ENCODE results near the gene IZUMO2.

Gene IZUMO2

DNA sequence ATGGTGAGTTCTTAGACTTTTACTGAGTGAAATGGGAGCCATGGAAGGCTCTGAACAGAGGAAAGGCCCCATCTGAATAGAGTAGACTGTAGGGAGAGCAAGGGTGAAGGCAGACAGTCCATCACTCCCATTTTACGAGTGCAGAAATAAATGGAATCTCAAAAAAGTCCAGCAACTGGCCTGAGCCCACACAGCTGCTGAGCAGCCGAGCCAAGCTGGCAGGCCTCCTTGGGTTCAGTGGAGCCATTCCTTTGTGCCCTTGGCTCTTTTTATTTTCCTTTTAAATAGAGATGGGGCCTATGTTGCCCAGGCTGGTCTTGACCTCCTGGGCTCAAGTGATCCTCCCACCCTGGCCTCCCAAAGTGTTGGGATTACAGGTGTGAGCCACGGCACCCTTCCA lies 39.3 kb upstream of the IZUMO2 start:
- H3K4me1 ChIP-seq (ENCODE audit: control insufficient read depth, insufficient read depth, low read length, poor library complexity, severe bottlenecking): peaks cover 6% of the 10 kb centered on the region
- no peaks in the 10 kb centered on the region for H3K9me3 ChIP-seq (ENCODE audit: control insufficient read depth, low read length)
- no peaks in the 10 kb centered on the region for H3K36me3 ChIP-seq (ENCODE audit: control insufficient read depth, insufficient read depth, low read length)
- DNase-seq: no peak
- H3K4me3 ChIP-seq (ENCODE audit: insufficient read depth, low read depth, low read length, poor library complexity, severe bottlenecking): no peak overlapping the region
- H3K27me3 ChIP-seq (replicated peaks; ENCODE audit: control insufficient read depth, insufficient read depth, low read length, poor library complexity, severe bottlenecking): peaks cover 29% of the 10 kb centered on the region
- H3K27ac ChIP-seq (ENCODE audit: insufficient read depth, low read length, poor library complexity, severe bottlenecking): no peak overlapping the region

DNA sequence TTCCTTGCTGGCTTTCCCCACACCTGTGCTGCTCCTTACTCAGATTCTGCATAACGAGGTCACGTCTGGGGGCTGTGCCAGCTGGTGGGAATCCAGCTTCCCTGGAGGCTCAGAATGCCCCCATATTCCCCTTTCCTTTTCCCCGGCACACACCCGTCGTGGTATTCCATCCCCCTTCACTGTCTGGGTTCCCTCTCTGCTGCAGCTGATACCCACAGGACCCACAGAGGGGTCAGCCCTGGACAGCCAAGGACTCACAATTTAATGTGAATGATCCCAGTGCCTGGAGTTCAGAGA lies 36.1 kb upstream of the IZUMO2 start:
- Histone ChIP-seq H3K4me1 (ENCODE audit: control insufficient read depth, insufficient read depth, low read length, poor library complexity, severe bottlenecking) (peaks cover 6% of the 10 kb centered on the region), H3K36me3 (ENCODE audit: control insufficient read depth, insufficient read depth, low read length) (no peaks in the 10 kb centered on the region), H3K27ac (ENCODE audit: insufficient read depth, low read length, poor library complexity, severe bottlenecking) (no peak overlapping the region), H3K4me3 (ENCODE audit: insufficient read depth, low read depth, low read length, poor library complexity, severe bottlenecking) (no peak overlapping the region), H3K9me3 (ENCODE audit: control insufficient read depth, low read length) (no peaks in the 10 kb centered on the region), H3K27me3 (replicated peaks; ENCODE audit: control insufficient read depth, insufficient read depth, low read length, poor library complexity, severe bottlenecking) (peaks cover 21% of the 10 kb centered on the region)
- no peak for DNase-seq

DNA sequence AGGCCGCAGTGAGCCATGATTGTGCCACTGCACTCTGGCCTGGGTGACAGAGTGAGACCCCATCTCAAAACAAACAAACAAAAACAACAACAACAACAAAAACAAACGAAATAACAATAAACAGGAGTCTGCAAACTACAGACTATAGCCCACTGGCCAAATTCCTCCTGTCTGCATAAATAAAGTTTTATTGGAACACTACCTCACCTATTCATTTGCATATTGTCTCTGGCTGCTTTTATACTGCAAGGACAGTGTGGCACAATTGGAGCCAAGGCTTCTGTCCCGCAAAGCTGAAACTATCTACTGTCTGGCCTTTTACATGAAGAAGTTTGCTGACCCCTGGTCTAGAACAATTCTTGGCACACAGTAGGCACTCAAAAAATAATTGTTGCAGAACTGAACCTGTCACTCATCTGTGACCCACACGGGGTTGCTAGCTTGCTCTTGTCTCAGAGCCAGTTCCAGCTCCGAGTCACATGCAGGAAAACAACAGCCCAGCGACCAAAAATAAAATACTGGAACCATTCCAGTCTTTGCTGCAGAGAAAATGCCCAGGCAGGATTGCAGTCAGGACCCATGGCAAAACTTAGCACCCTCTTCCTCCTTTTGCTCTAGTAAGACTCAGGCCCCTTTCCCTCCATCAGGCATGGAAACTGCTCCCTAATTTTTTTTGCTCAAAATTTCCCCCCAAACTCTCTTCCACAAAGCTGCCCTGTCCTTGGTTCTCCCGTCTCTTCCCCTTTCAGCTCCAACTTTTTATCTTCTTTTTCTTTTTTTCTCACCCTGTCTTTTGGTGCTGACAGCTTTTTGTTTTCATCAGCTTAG lies 35.6 kb upstream of the IZUMO2 start:
- no peak for DNase-seq
- Histone ChIP-seq H3K4me1 (ENCODE audit: control insufficient read depth, insufficient read depth, low read length, poor library complexity, severe bottlenecking) (peaks cover 3% of the 10 kb centered on the region), H3K36me3 (ENCODE audit: control insufficient read depth, insufficient read depth, low read length) (no peaks in the 10 kb centered on the region), H3K27me3 (replicated peaks; ENCODE audit: control insufficient read depth, insufficient read depth, low read length, poor library complexity, severe bottlenecking) (peaks cover 15% of the 10 kb centered on the region), H3K9me3 (ENCODE audit: control insufficient read depth, low read length) (no peaks in the 10 kb centered on the region), H3K27ac (ENCODE audit: insufficient read depth, low read length, poor library complexity, severe bottlenecking) (no peak overlapping the region), H3K4me3 (ENCODE audit: insufficient read depth, low read depth, low read length, poor library complexity, severe bottlenecking) (no peak overlapping the region)

DNA sequence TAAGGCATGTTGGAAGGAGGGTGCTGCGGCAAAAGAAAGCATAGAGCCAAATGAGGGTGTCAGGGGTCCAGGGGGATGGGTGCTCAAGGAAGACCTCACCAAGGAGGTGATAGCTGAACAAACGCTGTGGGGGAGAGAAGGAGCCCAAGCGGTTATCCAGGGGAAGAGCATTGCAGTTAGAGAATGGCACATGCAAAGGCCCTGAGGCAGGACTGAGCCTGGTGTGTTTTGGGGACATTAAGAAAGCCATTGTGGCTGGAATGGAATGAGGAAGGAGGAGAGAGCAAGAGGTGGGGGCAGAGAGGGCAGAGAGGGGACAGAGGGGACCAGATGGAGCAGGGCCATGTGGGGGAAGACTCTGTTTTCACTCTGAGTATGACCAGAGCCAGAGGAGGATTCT lies 34.3 kb upstream of the IZUMO2 start:
- Histone ChIP-seq H3K9me3 (ENCODE audit: control insufficient read depth, low read length) (no peaks in the 10 kb centered on the region), H3K27ac (ENCODE audit: insufficient read depth, low read length, poor library complexity, severe bottlenecking) (no peak overlapping the region), H3K4me3 (ENCODE audit: insufficient read depth, low read depth, low read length, poor library complexity, severe bottlenecking) (no peak overlapping the region), H3K4me1 (ENCODE audit: control insufficient read depth, insufficient read depth, low read length, poor library complexity, severe bottlenecking) (no peaks in the 10 kb centered on the region), H3K36me3 (ENCODE audit: control insufficient read depth, insufficient read depth, low read length) (no peaks in the 10 kb centered on the region), H3K27me3 (replicated peaks; ENCODE audit: control insufficient read depth, insufficient read depth, low read length, poor library complexity, severe bottlenecking) (peaks cover 5% of the 10 kb centered on the region)
- no peak for DNase-seq

DNA sequence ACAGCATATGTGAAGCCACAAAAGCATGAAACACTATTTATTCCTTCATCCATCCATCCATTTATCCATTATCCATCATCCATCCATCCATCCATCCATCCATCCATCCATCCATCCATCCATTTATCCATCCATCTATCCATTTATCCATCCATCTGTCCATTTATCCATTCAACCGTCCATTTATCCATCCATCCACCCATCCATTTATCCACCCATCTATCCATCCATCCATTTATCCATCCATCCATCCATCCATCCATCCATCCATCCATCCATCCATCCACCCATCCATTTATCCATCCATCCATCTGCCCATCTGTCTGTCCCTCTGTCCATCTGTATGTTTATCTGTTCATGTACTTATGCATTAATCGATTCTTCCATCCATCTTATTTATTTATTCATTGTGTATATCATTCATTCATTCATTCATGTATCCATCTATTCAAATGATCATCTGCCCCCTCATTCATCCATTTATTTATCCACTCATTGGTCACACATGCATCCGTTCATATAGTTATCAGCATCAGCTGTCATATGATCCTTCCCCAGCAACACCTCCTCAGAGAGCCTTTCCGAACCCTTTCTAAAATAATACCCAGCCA lies 33.3 kb upstream of the IZUMO2 start:
- no peaks in the 10 kb centered on the region for H3K9me3 ChIP-seq (ENCODE audit: control insufficient read depth, low read length)
- H3K36me3 ChIP-seq (ENCODE audit: control insufficient read depth, insufficient read depth, low read length): no peaks in the 10 kb centered on the region
- H3K4me3 ChIP-seq (ENCODE audit: insufficient read depth, low read depth, low read length, poor library complexity, severe bottlenecking): no peak overlapping the region
- DNase-seq: no peak
- H3K4me1 ChIP-seq (ENCODE audit: control insufficient read depth, insufficient read depth, low read length, poor library complexity, severe bottlenecking): no peaks in the 10 kb centered on the region
- no peak overlapping the region for H3K27ac ChIP-seq (ENCODE audit: insufficient read depth, low read length, poor library complexity, severe bottlenecking)
- peaks cover 5% of the 10 kb centered on the region for H3K27me3 ChIP-seq (replicated peaks; ENCODE audit: control insufficient read depth, insufficient read depth, low read length, poor library complexity, severe bottlenecking)

DNA sequence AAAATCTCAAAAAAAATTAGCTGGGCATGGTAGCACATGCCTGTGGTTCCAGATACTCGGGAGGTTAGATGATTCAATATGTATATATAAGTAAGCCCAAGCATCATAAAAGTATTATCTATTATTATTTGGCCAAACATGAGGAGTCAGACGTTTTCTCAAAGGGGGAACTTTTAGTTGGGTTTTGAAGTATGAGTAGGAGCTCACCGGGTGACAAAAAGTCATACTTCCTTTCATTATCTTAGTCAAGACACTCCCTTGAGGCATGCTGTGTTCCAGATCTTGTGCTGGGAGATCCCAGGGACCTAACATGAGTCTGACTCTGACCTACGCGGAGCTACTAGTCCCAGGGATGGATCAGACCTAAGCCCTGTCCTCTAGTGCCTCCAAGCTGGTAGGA lies 32.1 kb upstream of the IZUMO2 start:
- Histone ChIP-seq H3K9me3 (ENCODE audit: control insufficient read depth, low read length) (no peaks in the 10 kb centered on the region), H3K4me3 (ENCODE audit: insufficient read depth, low read depth, low read length, poor library complexity, severe bottlenecking) (no peak overlapping the region), H3K27ac (ENCODE audit: insufficient read depth, low read length, poor library complexity, severe bottlenecking) (no peak overlapping the region), H3K36me3 (ENCODE audit: control insufficient read depth, insufficient read depth, low read length) (no peaks in the 10 kb centered on the region), H3K27me3 (replicated peaks; ENCODE audit: control insufficient read depth, insufficient read depth, low read length, poor library complexity, severe bottlenecking) (no peaks in the 10 kb centered on the region), H3K4me1 (ENCODE audit: control insufficient read depth, insufficient read depth, low read length, poor library complexity, severe bottlenecking) (no peaks in the 10 kb centered on the region)
- DNase-seq: no peak

DNA sequence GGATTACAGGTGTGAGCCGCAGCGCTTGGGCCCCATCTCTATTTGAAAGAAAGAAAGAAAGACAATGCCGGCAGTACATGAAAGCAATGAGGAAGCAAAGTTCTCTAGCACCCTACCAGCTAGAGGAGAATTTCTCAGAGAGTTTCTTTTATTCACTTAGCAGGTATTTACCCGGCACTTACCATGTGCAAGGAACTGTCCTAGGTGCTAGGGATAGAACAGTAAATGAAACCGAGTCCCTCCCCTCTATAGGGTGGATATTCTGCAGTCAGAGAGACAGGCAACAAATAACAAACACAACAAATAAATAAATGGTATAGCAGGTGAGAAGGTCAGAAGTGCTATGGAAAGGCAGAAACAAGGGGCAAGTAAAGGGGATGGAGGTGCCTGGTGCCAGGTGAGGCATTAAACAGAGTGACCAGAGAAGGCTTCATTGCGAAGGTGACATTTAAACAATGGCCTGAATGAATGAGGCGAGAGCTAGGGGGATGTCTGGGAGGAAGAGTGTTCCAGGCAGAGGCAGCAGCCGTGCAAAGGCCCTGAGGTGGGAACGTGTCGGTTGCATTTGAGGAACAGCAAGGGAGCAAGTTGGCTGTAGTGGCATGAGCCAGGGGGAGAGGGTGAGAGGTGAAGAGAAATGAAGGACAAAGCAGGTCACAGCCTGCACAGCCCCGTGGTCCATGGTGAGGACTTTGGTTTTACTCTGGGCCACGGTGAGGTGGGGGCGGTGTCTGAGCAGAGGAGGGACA lies 29.6 kb upstream of the IZUMO2 start:
- Histone ChIP-seq H3K4me1 (ENCODE audit: control insufficient read depth, insufficient read depth, low read length, poor library complexity, severe bottlenecking) (no peaks in the 10 kb centered on the region), H3K27me3 (replicated peaks; ENCODE audit: control insufficient read depth, insufficient read depth, low read length, poor library complexity, severe bottlenecking) (no peaks in the 10 kb centered on the region), H3K4me3 (ENCODE audit: insufficient read depth, low read depth, low read length, poor library complexity, severe bottlenecking) (no peak overlapping the region), H3K36me3 (ENCODE audit: control insufficient read depth, insufficient read depth, low read length) (no peaks in the 10 kb centered on the region), H3K9me3 (ENCODE audit: control insufficient read depth, low read length) (no peaks in the 10 kb centered on the region), H3K27ac (ENCODE audit: insufficient read depth, low read length, poor library complexity, severe bottlenecking) (no peak overlapping the region)
- DNase-seq: no peak

DNA sequence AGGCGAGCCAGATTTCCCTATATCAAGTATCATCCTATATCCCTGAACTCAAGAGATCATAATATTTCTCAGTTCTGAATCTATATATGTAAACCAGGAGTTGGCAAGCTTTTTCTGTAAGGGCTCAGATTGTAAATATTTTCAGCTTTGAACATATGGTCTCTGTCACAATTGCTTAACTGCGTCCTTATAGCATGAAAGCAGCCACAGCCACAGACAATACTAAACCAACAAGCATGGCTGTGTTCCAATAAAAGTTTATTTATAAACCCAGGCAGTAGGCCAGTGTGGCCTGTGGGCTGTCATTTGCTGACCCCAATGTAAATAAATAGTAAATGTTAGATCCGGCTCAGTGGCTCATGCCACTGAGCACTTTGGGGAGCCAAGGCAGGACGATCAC lies 28.1 kb upstream of the IZUMO2 start:
- DNase-seq: no peak
- H3K27me3 ChIP-seq (replicated peaks; ENCODE audit: control insufficient read depth, insufficient read depth, low read length, poor library complexity, severe bottlenecking): no peaks in the 10 kb centered on the region
- no peak overlapping the region for H3K4me3 ChIP-seq (ENCODE audit: insufficient read depth, low read depth, low read length, poor library complexity, severe bottlenecking)
- no peaks in the 10 kb centered on the region for H3K4me1 ChIP-seq (ENCODE audit: control insufficient read depth, insufficient read depth, low read length, poor library complexity, severe bottlenecking)
- no peak overlapping the region for H3K27ac ChIP-seq (ENCODE audit: insufficient read depth, low read length, poor library complexity, severe bottlenecking)
- H3K9me3 ChIP-seq (ENCODE audit: control insufficient read depth, low read length): no peaks in the 10 kb centered on the region
- H3K36me3 ChIP-seq (ENCODE audit: control insufficient read depth, insufficient read depth, low read length): no peaks in the 10 kb centered on the region

DNA sequence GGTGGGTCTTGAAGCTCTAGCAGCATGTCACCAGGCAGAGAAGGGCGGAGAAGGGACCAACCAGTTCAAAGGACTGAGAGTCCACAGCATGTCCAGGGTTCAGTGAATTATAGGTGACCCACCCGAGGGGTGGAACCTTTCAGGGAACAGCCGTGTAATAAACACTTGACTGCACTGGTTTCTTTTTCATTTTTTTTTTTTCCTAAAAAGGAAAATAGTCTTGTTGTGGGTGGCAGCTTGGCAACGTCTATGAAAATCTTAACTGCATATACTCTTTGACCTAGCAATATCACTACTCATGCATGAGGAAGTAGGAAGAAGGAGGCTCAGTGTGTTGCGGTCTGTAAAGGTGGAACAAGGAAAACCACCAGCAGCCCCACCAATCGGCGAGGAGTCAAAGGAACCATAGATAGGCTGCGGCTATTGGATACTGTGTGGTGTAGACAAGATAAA lies 27.4 kb upstream of the IZUMO2 start:
- Histone ChIP-seq H3K27ac (ENCODE audit: insufficient read depth, low read length, poor library complexity, severe bottlenecking) (no peak overlapping the region), H3K9me3 (ENCODE audit: control insufficient read depth, low read length) (no peaks in the 10 kb centered on the region), H3K4me3 (ENCODE audit: insufficient read depth, low read depth, low read length, poor library complexity, severe bottlenecking) (no peak overlapping the region), H3K36me3 (ENCODE audit: control insufficient read depth, insufficient read depth, low read length) (no peaks in the 10 kb centered on the region), H3K4me1 (ENCODE audit: control insufficient read depth, insufficient read depth, low read length, poor library complexity, severe bottlenecking) (no peaks in the 10 kb centered on the region), H3K27me3 (replicated peaks; ENCODE audit: control insufficient read depth, insufficient read depth, low read length, poor library complexity, severe bottlenecking) (no peaks in the 10 kb centered on the region)
- DNase-seq: no peak

DNA sequence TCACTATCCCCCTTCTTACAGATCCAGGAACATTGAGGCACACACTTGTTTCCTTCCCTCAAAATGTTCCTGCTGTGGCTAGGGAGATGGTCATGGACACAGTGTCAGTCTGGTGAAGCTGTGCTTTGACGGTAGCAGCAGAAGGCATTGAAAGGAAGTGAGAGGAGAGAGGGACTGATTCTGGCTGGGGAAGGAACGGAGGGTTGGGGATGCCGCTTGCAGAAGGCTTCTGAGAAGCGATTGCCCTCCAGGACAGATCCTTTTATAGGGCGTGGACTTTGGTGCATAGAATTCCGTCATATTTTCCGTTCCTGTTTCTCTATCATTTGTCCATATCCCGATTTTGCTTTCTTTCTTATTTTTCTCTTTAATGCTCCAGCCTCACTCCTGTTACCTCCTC lies 26.2 kb upstream of the IZUMO2 start:
- no peak for DNase-seq
- no peaks in the 10 kb centered on the region for H3K4me1 ChIP-seq (ENCODE audit: control insufficient read depth, insufficient read depth, low read length, poor library complexity, severe bottlenecking)
- no peaks in the 10 kb centered on the region for H3K36me3 ChIP-seq (ENCODE audit: control insufficient read depth, insufficient read depth, low read length)
- H3K4me3 ChIP-seq (ENCODE audit: insufficient read depth, low read depth, low read length, poor library complexity, severe bottlenecking): no peak overlapping the region
- H3K9me3 ChIP-seq (ENCODE audit: control insufficient read depth, low read length): no peaks in the 10 kb centered on the region
- H3K27me3 ChIP-seq (replicated peaks; ENCODE audit: control insufficient read depth, insufficient read depth, low read length, poor library complexity, severe bottlenecking): no peaks in the 10 kb centered on the region
- no peak overlapping the region for H3K27ac ChIP-seq (ENCODE audit: insufficient read depth, low read length, poor library complexity, severe bottlenecking)

Data from effector memory CD4-positive, alpha-beta T cell (primary cell).